Lower lobe of right lung (tissue), 2 donors: ENCODE results near the gene TMC3. TPM values are rescaled to one million over a fixed set of nuclear protein-coding genes. Genes with fewer than 3 reads are reported as not detected.

Experiments
- ATAC-seq, 2 donors: fragments of 200-7000 bp; cut with Tn5 transposase; one replicate each; pipeline ENCODE4 v1.9.1; 2020 to 2022; ENCODE audit warnings: mild to moderate bottlenecking in 2 of 2, moderate library complexity in 2 of 2
- DNase-seq: peaks from one replicate; pipeline ENCODE4 v3.0.0-alpha.2; 2020
- H3K27ac ChIP-seq: fragments of 200-600 bp; one replicate; pipeline ENCODE4 v1.8.0; 2022
- H3K27me3 ChIP-seq: fragments of 200-600 bp; one replicate; pipeline ENCODE4 v1.8.0; 2022; ENCODE audit warnings: low read depth
- H3K36me3 ChIP-seq: fragments of 200-600 bp; one replicate; pipeline ENCODE4 v1.8.0; 2022; ENCODE audit warnings: mild to moderate bottlenecking
- H3K4me1 ChIP-seq: fragments of 200-600 bp; one replicate; pipeline ENCODE4 v1.8.0; 2022
- H3K4me3 ChIP-seq: fragments of 200-600 bp; one replicate; pipeline ENCODE4 v1.8.0; 2022; ENCODE audit warnings: mild to moderate bottlenecking
- H3K9me3 ChIP-seq: fragments of 200-600 bp; one replicate; pipeline ENCODE4 v1.8.0; 2022
- intact Hi-C: fragments of 100-400 bp; cut with DNase I; formaldehyde crosslinking; loops from one replicate; pipeline ENCODE4 v1.11.0; 2022
- total RNA-seq: library from RNA; stranded (reverse); fragmentation: NEBNext Ultra II Directional; extraction: Animal tissue kit (Norgen Biotek cat#: 25700); gene quantifications from one replicate; pipeline ENCODE4 v1.2.1, GENCODE V29; 2021
- TF ChIP-seq, protein P1 (sequence below): fragments of 200-600 bp; IDR thresholded peaks from one replicate; pipeline ENCODE4 v1.8.0; 2022; ENCODE audit warnings: antibody characterized with exemption, mild to moderate bottlenecking
- donor health status: DM: no; HTN: yes; CAD: no; lungs with severe emphysema.

The TMC3 gene
- total RNA-seq, 1 donor from 2014 or later: not detected

DNA sequence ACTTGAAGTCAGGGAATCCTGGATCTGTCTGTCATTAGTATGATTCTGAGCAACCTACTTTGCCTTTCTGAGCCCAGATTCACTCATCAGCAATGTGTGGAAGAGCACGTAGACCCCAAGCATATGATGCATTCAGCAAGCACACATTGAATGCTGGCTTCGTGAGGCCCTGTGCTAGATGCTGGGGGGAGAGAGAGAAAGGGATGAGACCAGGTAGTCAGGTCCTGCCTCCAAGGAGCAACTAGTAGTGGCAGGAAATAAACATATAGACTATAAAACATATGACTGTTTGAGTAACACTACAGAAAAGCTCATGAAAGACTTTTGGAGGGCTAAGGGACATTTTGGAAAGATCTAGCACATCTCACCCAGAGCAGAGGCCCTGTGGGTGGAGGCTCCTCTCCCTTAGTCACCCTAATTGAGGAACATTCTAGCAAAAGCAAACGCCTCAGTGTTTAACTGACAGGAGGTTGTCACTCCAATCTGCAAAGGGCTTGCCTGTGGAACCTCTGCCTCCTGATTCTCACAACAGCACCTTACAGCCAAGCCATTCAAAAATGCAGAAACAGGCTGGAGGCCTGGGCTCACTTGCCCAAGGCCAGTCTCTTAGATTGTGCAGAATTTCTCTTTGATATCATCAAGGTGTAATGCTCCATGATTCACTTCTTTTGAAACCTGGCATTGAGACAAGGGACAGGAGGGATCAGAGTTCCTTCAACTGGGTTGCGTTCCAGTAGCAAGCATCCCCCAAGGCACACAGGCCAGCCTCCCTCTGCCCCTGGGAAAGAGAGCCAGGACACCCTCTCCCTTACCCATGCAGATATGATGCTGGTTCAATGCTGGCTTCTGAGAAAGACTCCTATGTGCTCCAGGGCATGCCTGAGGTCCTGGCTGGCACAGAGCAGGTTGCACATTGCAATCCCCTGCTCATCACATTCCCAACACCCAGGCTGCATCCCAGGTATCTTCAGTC is 76.1 kb downstream of the TMC3 start:
- Histone ChIP-seq H3K9me3 (no peaks in the 10 kb centered on the region), H3K27ac (peak overlapping the region; percentile 86), H3K4me3 (peak overlapping the region; percentile 59), H3K36me3 (peaks cover 62% of the 10 kb centered on the region), H3K4me1 (peaks cover 80% of the 10 kb centered on the region), H3K27me3 (no peaks in the 10 kb centered on the region)
- TF ChIP-seq, protein P1, sequence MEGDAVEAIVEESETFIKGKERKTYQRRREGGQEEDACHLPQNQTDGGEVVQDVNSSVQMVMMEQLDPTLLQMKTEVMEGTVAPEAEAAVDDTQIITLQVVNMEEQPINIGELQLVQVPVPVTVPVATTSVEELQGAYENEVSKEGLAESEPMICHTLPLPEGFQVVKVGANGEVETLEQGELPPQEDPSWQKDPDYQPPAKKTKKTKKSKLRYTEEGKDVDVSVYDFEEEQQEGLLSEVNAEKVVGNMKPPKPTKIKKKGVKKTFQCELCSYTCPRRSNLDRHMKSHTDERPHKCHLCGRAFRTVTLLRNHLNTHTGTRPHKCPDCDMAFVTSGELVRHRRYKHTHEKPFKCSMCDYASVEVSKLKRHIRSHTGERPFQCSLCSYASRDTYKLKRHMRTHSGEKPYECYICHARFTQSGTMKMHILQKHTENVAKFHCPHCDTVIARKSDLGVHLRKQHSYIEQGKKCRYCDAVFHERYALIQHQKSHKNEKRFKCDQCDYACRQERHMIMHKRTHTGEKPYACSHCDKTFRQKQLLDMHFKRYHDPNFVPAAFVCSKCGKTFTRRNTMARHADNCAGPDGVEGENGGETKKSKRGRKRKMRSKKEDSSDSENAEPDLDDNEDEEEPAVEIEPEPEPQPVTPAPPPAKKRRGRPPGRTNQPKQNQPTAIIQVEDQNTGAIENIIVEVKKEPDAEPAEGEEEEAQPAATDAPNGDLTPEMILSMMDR: no peak
- intact Hi-C loops: no loop called here
- ATAC-seq: peak; percentile 17 to 22
- DNase-seq: no peak

DNA sequence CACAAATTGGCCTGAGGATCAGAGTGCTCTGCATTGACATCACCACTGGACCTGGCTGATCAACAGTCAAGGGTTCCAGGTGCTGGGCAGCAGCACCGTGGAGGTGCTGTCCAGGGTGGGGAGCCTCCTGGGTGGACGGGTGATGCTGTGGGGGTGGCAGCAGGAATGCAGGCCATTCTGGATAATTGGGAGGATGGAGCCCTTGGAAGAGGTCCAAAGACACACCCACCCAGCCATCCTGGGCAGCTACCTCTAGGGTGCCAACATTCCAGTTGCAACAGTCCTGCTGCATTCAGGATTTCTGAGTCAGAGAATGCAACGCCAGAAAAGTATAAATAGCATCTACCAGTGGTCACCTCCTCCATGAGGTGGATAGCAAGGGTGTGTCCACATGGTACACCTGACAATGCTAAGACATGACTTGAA is 76.9 kb downstream of the TMC3 start:
- Histone ChIP-seq H3K4me1 (peaks cover 74% of the 10 kb centered on the region), H3K36me3 (peaks cover 63% of the 10 kb centered on the region), H3K9me3 (no peaks in the 10 kb centered on the region), H3K4me3 (peak overlapping the region; percentile 59), H3K27me3 (no peaks in the 10 kb centered on the region), H3K27ac (peak overlapping the region; percentile 86)
- intact Hi-C loops: no loop called here
- ATAC-seq: no peak
- DNase-seq: no peak
- TF ChIP-seq, protein P1: no peak

DNA sequence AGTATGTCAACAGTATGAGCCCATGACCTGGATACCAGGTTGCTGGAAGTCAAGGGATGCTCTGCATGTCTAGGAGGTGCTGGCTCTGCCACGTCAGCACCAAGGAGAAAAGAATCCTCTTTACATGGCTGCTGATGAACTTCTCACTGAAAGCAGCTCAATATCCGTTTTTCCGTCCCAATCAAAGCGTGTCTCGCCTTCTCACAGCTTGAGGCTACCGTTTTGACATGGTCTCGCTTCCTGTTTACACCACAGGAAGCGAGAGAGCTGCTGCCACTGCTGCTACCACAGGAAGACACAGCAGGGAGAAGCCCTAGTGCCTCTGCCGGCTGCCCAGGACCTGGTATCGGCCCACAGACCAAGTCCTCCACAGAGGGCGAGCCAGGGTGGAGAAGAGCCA is 77.3 kb downstream of the TMC3 start:
- intact Hi-C loops: no loop called here
- Histone ChIP-seq H3K9me3 (no peaks in the 10 kb centered on the region), H3K4me1 (peaks cover 69% of the 10 kb centered on the region), H3K27me3 (no peaks in the 10 kb centered on the region), H3K27ac (peak overlapping the region; percentile 86), H3K36me3 (peaks cover 63% of the 10 kb centered on the region), H3K4me3 (peak overlapping the region; percentile 59)
- ATAC-seq (peak; percentile 76 to 77), DNase-seq (peak; percentile 82)
- TF ChIP-seq, protein P1: no peak

DNA sequence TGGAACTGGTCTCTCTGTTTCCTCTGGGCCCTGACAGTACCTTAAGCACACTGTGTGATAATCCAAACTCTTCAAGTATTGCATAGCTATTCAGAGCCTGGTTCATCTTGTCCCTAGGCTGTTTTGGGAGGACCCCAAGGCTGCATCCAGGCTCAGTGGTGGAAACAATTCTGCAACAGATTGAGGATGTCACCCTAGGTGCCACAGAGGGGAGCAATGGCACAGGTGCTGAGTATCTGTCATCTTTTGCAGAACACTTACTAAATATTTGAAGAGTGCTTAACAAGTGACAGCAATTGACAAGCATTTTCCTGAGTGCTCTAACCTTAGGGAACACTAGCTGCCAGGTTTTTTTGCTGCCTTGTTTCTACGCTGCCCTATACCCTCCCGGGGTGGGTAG is 77.8 kb downstream of the TMC3 start:
- intact Hi-C loops: no loop called here
- peaks cover 61% of the 10 kb centered on the region for H3K36me3 ChIP-seq
- TF ChIP-seq, protein P1: no peak
- no peaks in the 10 kb centered on the region for H3K27me3 ChIP-seq
- peaks cover 64% of the 10 kb centered on the region for H3K4me1 ChIP-seq
- DNase-seq (no peak), ATAC-seq (no peak)
- H3K4me3 ChIP-seq: peak overlapping the region; percentile 59
- H3K27ac ChIP-seq: peak overlapping the region; percentile 86
- no peaks in the 10 kb centered on the region for H3K9me3 ChIP-seq

DNA sequence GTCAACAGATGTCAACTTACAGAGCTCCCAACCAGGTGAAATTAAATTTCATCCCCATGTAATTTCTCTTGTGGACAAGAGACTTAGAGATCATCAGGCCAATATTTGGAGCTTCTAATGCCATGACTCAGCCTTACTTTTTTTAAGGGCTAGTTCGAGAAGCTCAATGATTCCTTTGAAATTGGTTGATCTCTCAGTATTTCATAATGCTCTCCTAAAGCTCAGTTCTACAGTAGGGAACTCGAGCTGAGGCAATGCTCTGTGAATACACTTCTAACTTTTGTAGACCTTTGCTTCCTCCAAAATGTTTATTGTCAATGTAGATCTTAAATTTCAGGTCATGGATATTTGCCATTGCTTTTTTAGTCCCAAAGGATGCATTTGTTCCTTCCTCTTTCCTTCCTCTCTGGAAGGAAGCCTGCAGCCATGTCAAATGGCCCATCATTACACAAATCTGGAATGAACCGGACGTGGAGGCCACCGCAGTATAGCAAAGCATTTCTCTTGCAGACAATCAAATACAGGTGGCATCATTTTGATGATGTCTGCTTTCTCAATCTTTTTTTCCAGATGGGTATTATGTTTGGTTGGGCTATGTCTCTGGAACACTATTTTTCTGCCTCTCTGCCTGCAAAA is 78.4 kb downstream of the TMC3 start:
- DNase-seq (no peak), ATAC-seq (no peak)

More for the DNA sequence above, 78.4 kb downstream of the TMC3 start:
- H3K4me3 ChIP-seq: no peak overlapping the region
- peaks cover 61% of the 10 kb centered on the region for H3K36me3 ChIP-seq
- H3K4me1 ChIP-seq: peaks cover 59% of the 10 kb centered on the region
- H3K27me3 ChIP-seq: no peaks in the 10 kb centered on the region
- H3K27ac ChIP-seq: peak overlapping the region; percentile 86
- intact Hi-C loops: no loop called here
- no peaks in the 10 kb centered on the region for H3K9me3 ChIP-seq
- TF ChIP-seq, protein P1: no peak
